Measurements from ENCODE around the gene NPEPPS.
"Not testable (repeated sequence)": the region's sequence is repeated elsewhere in the genome, so short reads cannot be mapped to it uniquely, and the experiment has no call there.

NPEPPS gene

DNA sequence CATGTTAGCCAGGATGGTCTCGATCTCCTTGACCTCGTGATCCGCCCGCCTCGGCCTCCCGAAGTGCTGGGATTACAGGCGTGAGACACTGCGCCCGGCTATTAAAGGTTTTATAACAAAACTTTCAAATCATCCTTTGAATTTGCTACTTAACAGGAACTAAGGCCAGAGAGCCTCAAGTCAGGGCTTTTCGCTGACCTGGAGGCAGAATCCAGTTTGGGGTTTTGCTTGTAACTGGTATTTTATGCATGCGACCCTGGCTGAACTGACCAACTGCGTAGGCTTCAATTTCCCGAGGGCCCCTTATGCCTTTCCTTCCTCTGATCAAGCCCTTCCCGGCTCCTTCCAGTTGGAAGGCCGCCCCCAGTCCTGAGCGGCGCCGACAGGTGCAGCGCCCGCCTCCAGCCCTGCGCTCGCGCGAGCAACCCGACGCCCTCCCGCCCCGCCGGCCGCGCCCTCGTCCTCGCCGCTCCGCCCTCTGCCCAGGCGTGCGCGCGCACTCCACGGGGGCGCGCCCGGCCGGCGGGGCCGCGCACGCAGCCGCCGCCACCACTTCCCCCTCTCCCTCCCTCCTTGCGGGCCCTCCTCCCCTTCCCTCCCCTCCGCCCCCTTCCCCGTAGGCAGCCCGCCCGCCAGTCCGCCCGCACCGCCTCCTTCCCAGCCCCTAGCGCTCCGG is at the start of gene NPEPPS:
NPEPPS (plus strand) TSS at position 552 of the 676 bp plus-strand sequence. CDS start 193 bp downstream, outside the sequence.
- H3K27me3 ChIP-seq (ENCODE audit: control insufficient read depth, insufficient read depth, low read length); H3K36me3 ChIP-seq (ENCODE audit: control insufficient read depth, low read depth, low read length); H3K4me1 ChIP-seq (ENCODE audit: control insufficient read depth, low read depth, low read length); H3K9me3 ChIP-seq (ENCODE audit: control insufficient read depth, low read depth, low read length); H3K27ac ChIP-seq (ENCODE audit: low read length): not testable (repeated sequence)
- peak within 1 kb of the TSS; percentile 52 for H3K9ac ChIP-seq (ENCODE audit: low read length)
- peak within 1 kb of the TSS; percentile 53 for H3K4me3 ChIP-seq (ENCODE audit: low read length)

DNA sequence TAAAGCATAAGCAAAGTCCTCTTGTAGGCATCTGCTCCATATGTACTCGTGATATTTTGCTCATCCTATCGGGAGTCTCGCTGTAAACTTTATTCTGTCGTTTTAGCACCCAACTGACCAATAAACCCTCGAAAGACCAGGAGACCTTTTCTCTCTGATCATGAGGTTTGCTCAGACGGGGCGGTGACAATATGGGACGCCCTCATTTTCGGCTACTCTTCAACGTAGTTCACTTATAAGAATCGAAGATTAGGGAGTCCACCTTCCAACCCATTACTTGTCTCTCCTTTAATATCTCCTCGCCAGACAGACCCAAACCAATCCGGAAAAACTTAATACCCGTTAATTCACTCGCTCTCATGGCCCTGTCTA is 39.1 kb upstream of the NPEPPS start:
- H3K9me3 ChIP-seq (ENCODE audit: control insufficient read depth, low read depth, low read length); H3K4me1 ChIP-seq (ENCODE audit: control insufficient read depth, low read depth, low read length); H3K36me3 ChIP-seq (ENCODE audit: control insufficient read depth, low read depth, low read length); H3K27me3 ChIP-seq (ENCODE audit: control insufficient read depth, insufficient read depth, low read length): not testable (repeated sequence)
- Histone ChIP-seq H3K27ac (ENCODE audit: low read length) (peak overlapping the region; percentile 59), H3K9ac (ENCODE audit: low read length) (peak overlapping the region; percentile 84), H3K4me3 (ENCODE audit: low read length) (peak overlapping the region; percentile 75)

DNA sequence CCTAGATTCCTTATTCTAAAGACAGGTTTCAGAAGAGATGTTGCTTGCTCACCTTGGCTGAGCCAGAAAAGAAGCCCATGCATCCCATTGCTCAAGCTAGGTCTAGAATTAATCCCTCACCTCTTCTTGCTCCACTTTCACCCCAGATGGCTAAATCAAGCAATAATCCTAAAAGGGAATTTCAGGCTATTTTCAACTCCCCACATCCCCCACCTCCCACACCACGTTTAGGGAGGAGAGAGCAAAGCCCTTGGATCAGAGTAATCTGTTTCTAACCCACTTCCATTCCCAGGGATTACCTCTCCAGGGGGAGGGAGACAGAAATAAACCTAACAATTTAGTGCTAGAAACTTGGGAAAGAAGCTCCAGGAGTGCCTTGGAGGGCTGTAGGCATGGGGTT is 31.8 kb upstream of the NPEPPS start:
- H3K4me3 ChIP-seq (ENCODE audit: low read length); H3K9me3 ChIP-seq (ENCODE audit: control insufficient read depth, low read depth, low read length); H3K27ac ChIP-seq (ENCODE audit: low read length): not testable (repeated sequence)

GRCh38 chr17:47499494-47499893 is 31.4 kb upstream of the NPEPPS start:
- H3K9ac ChIP-seq (ENCODE audit: low read length); H3K4me1 ChIP-seq (ENCODE audit: control insufficient read depth, low read depth, low read length); H3K9me3 ChIP-seq (ENCODE audit: control insufficient read depth, low read depth, low read length); H3K27ac ChIP-seq (ENCODE audit: low read length); H3K27me3 ChIP-seq (ENCODE audit: control insufficient read depth, insufficient read depth, low read length); H3K36me3 ChIP-seq (ENCODE audit: control insufficient read depth, low read depth, low read length); H3K4me3 ChIP-seq (ENCODE audit: low read length): not testable (repeated sequence)

More for the DNA sequence above, 31.8 kb upstream of the NPEPPS start:
- H3K9ac ChIP-seq (ENCODE audit: low read length); H3K36me3 ChIP-seq (ENCODE audit: control insufficient read depth, low read depth, low read length); H3K4me1 ChIP-seq (ENCODE audit: control insufficient read depth, low read depth, low read length); H3K27me3 ChIP-seq (ENCODE audit: control insufficient read depth, insufficient read depth, low read length): not testable (repeated sequence)

DNA sequence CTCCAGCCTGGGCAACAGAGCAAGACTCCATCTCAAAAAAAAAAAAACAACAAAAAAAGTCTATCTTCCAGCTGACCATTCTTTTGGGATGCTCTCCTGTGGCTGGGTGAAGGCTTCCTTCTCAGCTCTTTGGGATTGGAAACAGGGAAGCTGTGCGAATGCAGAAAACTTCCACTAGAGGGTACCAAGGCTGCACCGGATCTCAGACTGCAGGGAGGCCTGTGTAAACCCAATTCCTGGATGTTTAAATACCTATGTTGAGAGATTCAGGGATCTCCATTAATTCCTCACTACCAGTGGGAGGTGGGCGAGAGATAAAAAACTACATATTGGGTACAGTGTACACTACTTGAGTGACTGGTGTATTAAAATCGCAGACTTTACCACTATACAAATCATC is 30.3 kb upstream of the NPEPPS start:
- H3K4me1 ChIP-seq (ENCODE audit: control insufficient read depth, low read depth, low read length); H3K4me3 ChIP-seq (ENCODE audit: low read length); H3K27ac ChIP-seq (ENCODE audit: low read length); H3K36me3 ChIP-seq (ENCODE audit: control insufficient read depth, low read depth, low read length); H3K9me3 ChIP-seq (ENCODE audit: control insufficient read depth, low read depth, low read length); H3K27me3 ChIP-seq (ENCODE audit: control insufficient read depth, insufficient read depth, low read length); H3K9ac ChIP-seq (ENCODE audit: low read length): not testable (repeated sequence)

DNA sequence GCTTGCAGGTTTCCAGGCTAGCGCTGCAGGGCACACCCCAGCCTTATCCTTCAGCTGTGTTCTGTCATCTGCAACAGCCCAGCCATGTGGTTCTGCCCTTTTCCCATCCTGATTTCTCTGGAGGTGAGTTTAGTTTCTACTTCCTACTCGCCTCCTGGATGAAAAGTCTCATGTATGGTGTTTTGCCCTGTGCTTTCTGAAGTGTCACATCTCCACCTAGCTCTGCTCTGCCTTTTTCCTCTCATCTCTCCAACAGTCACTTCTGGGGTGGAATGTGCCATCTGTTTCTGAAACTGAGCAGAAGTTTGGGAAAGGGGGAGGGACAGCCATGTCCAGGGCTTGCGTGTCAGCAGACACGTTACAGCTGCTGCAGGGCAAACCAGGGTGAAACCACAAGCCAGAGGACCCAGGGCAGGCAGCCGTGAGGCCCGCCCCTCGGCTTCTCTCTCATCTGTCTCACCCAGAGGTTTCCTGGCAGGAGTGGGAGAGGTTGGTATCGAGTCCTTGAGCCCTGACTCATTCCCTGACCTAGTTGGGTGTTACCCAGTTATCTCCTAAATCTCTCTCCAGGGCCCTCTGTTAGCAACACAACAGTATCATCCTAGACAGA is 28.7 kb upstream of the NPEPPS start:
- H3K27ac ChIP-seq (ENCODE audit: low read length); H3K4me3 ChIP-seq (ENCODE audit: low read length); H3K9ac ChIP-seq (ENCODE audit: low read length); H3K4me1 ChIP-seq (ENCODE audit: control insufficient read depth, low read depth, low read length); H3K36me3 ChIP-seq (ENCODE audit: control insufficient read depth, low read depth, low read length); H3K27me3 ChIP-seq (ENCODE audit: control insufficient read depth, insufficient read depth, low read length); H3K9me3 ChIP-seq (ENCODE audit: control insufficient read depth, low read depth, low read length): not testable (repeated sequence)

GRCh38 chr17:47502776-47503455 is 28.0 kb upstream of the NPEPPS start:
- not testable (repeated sequence) for H3K4me3 ChIP-seq (ENCODE audit: low read length); H3K27ac ChIP-seq (ENCODE audit: low read length); H3K9me3 ChIP-seq (ENCODE audit: control insufficient read depth, low read depth, low read length)

GRCh38 chr17:47511701-47512146 is 19.2 kb upstream of the NPEPPS start:
- H3K9me3 ChIP-seq (ENCODE audit: control insufficient read depth, low read depth, low read length); H3K27ac ChIP-seq (ENCODE audit: low read length); H3K4me1 ChIP-seq (ENCODE audit: control insufficient read depth, low read depth, low read length); H3K9ac ChIP-seq (ENCODE audit: low read length); H3K36me3 ChIP-seq (ENCODE audit: control insufficient read depth, low read depth, low read length); H3K27me3 ChIP-seq (ENCODE audit: control insufficient read depth, insufficient read depth, low read length); H3K4me3 ChIP-seq (ENCODE audit: low read length): not testable (repeated sequence)

More at GRCh38 chr17:47502776-47503455, 28.0 kb upstream of the NPEPPS start:
- not testable (repeated sequence) for H3K27me3 ChIP-seq (ENCODE audit: control insufficient read depth, insufficient read depth, low read length); H3K9ac ChIP-seq (ENCODE audit: low read length); H3K36me3 ChIP-seq (ENCODE audit: control insufficient read depth, low read depth, low read length); H3K4me1 ChIP-seq (ENCODE audit: control insufficient read depth, low read depth, low read length)

GRCh38 chr17:47513301-47513700 is 17.6 kb upstream of the NPEPPS start:
- H3K27ac ChIP-seq (ENCODE audit: low read length); H3K27me3 ChIP-seq (ENCODE audit: control insufficient read depth, insufficient read depth, low read length); H3K9me3 ChIP-seq (ENCODE audit: control insufficient read depth, low read depth, low read length); H3K4me3 ChIP-seq (ENCODE audit: low read length); H3K4me1 ChIP-seq (ENCODE audit: control insufficient read depth, low read depth, low read length); H3K36me3 ChIP-seq (ENCODE audit: control insufficient read depth, low read depth, low read length); H3K9ac ChIP-seq (ENCODE audit: low read length): not testable (repeated sequence)

GRCh38 chr17:47518880-47519279 is 12.0 kb upstream of the NPEPPS start:
- not testable (repeated sequence) for H3K27ac ChIP-seq (ENCODE audit: low read length); H3K9ac ChIP-seq (ENCODE audit: low read length); H3K36me3 ChIP-seq (ENCODE audit: control insufficient read depth, low read depth, low read length); H3K27me3 ChIP-seq (ENCODE audit: control insufficient read depth, insufficient read depth, low read length); H3K4me1 ChIP-seq (ENCODE audit: control insufficient read depth, low read depth, low read length); H3K9me3 ChIP-seq (ENCODE audit: control insufficient read depth, low read depth, low read length); H3K4me3 ChIP-seq (ENCODE audit: low read length)

DNA sequence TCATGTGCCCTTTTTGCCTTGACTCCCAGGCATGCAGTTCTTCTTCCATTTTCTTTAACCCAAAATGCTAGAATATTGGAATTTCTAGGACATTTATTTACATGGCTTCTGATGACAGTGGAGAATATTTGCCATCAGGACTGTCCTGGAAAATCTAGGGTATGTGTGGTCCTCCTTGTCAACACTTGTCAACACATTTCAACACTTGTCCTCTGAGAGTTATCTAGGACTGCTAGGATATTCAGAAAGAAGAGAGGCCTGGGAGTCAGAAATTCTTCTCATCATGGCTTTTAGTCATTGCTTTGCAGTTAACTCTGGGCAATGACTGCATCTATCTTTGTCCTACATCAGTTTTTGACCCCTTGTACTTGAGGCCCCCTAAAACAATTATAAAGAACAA is 11.5 kb upstream of the NPEPPS start:
- H3K4me1 ChIP-seq (ENCODE audit: control insufficient read depth, low read depth, low read length); H3K36me3 ChIP-seq (ENCODE audit: control insufficient read depth, low read depth, low read length); H3K9me3 ChIP-seq (ENCODE audit: control insufficient read depth, low read depth, low read length): not testable (repeated sequence)

GRCh38 chr17:47520279-47520678 is 10.6 kb upstream of the NPEPPS start:
- H3K4me1 ChIP-seq (ENCODE audit: control insufficient read depth, low read depth, low read length); H3K9me3 ChIP-seq (ENCODE audit: control insufficient read depth, low read depth, low read length); H3K9ac ChIP-seq (ENCODE audit: low read length); H3K27ac ChIP-seq (ENCODE audit: low read length); H3K27me3 ChIP-seq (ENCODE audit: control insufficient read depth, insufficient read depth, low read length); H3K36me3 ChIP-seq (ENCODE audit: control insufficient read depth, low read depth, low read length); H3K4me3 ChIP-seq (ENCODE audit: low read length): not testable (repeated sequence)

More for the DNA sequence above, 11.5 kb upstream of the NPEPPS start:
- H3K9ac ChIP-seq (ENCODE audit: low read length); H3K27me3 ChIP-seq (ENCODE audit: control insufficient read depth, insufficient read depth, low read length); H3K27ac ChIP-seq (ENCODE audit: low read length); H3K4me3 ChIP-seq (ENCODE audit: low read length): not testable (repeated sequence)
